GM12874 (cell line): Measurements from ENCODE around the gene DPEP1.

Experiments
- TF ChIP-seq, protein P1 (sequence below): IDR thresholded peaks from 2 replicates; pipeline ENCODE4 v1.5.1; 2011; ENCODE audit warnings: low read depth, mild to moderate bottlenecking, control low read depth, low read length, moderate library complexity; ENCODE audit not compliant: insufficient read depth

Gene DPEP1

DNA sequence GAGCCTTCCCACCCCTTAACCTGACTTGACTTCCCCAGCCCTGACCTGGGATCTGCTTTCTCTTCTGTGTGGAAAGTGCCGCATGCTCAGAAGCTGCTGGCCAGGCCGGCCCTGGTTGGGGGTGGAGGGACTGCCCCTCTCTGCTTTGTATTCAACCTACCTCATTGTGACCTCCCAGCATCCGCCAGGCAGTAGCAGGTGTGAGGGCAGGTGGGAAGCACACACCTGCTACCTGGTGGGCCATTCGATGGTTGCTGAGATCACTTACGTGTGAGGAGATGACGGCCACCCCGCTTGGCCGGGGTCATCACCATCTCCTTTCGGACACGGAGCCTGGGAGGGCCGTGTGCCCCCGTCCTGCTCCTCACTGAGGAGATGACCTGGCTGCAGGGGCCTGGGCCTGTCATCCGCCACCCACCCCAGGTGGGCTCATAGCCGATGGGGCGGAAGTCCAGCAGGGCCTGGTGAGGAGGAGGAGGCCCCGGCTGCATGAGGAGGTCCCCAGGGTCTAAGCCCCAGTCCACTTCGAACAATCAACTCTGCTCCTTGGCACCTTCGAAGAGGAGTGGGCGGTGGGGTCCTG is 30.7 kb upstream of the DPEP1 start:
- TF ChIP-seq, protein P1, sequence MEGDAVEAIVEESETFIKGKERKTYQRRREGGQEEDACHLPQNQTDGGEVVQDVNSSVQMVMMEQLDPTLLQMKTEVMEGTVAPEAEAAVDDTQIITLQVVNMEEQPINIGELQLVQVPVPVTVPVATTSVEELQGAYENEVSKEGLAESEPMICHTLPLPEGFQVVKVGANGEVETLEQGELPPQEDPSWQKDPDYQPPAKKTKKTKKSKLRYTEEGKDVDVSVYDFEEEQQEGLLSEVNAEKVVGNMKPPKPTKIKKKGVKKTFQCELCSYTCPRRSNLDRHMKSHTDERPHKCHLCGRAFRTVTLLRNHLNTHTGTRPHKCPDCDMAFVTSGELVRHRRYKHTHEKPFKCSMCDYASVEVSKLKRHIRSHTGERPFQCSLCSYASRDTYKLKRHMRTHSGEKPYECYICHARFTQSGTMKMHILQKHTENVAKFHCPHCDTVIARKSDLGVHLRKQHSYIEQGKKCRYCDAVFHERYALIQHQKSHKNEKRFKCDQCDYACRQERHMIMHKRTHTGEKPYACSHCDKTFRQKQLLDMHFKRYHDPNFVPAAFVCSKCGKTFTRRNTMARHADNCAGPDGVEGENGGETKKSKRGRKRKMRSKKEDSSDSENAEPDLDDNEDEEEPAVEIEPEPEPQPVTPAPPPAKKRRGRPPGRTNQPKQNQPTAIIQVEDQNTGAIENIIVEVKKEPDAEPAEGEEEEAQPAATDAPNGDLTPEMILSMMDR = no peak

DNA sequence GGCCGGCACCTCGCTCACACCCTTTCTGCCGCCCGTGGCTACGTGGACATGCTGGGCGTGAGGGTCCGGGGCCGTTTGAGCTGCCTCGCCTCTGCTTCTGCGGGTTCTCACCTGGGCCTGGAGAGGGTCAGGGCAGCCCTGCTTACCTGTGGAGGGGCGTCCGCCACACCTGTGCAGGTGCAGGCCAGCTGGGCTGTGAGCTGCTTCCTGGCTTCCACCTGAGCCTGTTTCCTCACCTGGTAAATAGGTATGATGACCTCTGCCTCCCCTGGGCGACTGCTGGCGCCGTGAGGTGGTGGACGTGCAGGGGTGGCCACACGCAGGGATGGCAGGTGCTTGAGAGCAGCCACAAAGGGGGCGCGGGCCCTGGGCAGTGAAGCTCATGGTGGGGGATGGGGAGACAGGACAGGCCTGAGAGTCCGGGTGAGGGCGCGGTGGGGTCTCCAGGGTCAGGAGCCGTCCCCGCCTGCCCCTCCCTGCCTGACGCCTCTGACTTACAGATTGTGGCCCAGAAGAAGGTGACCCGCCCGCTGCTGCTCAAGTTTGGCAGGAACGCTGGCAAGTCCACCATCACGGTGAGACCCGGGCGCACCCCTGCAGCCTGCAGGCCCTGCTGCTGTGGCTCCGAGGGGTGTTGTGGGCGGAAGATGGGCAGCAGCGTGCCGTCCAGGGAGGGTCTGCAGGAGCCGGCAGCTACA is 30.1 kb upstream of the DPEP1 start:
- TF ChIP-seq, protein P1 = no peak

DNA sequence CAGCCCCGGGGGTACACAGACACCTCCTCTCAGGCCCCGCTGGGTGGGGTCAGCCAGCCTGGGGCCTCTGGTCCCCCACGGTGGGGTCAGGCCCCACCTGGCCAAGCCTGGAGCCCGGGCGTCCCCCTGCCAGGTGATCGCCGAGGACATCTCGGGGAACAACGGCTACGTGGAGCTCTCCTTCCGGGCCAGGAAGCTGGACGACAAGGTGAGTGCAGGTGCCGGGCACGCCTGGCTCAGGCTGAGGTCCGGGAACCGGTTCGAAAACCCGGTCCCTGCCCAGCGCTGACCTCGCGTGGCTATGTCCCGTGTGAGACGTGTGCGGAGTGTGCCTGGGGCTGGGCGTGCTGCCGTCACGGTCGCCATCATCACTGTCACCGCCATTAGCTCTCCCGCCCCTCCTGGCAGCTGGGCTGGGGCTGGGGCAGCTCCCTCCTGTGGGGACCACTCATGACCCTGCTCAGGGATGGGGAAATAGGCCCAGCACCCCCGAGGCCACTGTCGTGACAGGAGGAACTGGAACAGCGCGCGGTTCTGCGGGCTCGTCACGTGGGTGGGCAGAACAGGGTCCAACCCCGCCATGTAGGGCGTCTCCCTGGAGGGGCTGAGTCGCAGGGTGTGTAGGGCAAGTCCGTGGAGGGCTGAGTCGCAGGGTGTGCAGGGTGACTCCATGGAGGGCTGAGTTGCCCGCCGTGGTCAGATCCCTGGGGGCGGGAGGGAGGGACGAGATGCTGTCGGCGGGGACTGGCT is 29.4 kb upstream of the DPEP1 start:
- TF ChIP-seq, protein P1 = no peak

DNA sequence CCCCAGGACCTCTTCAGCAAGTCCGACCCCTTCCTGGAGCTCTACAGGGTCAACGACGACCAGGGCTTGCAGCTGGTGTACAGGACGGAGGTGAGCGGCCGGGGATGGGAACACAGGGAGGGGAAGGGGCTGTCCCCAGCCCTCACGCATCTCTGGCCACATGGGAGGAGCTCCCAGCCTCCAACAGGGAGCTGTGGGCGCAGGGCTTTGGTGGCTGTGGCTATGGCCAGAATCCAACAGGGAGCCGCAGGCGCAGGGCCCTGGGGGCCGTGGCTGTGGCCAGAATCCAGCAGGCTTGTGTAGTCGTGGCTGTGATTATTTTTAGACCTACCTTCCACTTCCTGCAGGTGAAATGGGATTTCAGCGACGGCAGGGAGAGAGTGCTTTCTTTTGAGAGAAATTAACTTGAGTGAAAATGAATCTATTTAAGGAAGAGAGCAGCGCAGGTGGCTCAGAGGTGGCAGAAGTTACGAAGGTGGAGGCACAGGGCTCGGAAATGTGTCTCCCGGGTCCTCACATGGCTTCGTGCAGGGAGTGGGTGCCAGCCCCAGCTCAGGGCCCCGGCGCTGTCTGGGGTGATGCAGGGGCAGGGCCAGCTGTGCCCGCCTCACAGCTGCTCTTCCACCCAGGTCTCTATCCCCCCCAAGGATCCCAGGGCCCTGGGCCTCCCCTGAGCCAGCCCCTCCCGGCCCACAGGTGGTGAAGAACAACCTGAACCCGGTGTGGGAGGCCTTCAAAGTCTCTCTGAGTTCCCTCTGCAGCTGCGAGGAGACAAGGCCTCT is 28.5 kb upstream of the DPEP1 start:
- TF ChIP-seq, protein P1 = no peak

DNA sequence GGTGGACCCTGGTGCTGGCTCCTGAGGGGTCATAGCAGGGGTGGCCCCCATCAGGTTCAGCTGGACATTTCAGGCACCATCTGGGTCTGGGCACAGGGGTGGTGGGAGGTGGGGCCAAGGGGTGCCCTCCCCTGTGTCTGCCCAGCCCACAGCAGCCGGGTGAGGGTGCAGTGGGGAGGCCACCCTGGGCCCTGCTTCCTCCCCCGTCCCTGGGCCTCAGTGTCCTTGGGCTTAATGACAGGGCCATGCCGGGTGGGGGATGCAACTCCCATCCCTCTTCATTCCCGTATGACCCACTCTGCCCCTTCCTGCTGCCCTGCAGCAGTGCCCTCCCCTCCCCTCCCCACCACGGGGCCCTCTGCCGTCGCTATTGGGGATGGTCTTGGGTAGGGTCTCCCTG is 27.2 kb upstream of the DPEP1 start:
- TF ChIP-seq, protein P1 = no peak

DNA sequence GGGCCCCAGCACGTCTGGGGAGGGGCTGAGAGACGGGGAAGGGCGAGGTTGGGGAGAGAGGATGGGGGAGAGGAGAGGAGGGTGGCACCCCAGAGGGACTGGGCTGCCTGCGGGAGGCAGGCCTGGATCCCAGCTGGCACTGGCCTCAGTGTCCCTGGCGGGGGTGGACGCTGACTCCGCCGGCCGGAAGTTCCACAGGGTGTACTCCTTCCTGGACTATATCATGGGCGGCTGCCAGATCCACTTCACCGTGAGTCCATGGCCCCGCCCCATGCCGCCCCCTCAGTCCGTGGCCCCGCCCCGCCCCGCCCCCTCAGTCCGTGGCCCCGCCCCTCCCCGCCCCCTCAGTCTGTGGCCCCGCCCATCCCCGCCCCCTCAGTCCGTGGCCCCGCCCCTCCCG is 26.6 kb upstream of the DPEP1 start:
- TF ChIP-seq, protein P1 = no peak

DNA sequence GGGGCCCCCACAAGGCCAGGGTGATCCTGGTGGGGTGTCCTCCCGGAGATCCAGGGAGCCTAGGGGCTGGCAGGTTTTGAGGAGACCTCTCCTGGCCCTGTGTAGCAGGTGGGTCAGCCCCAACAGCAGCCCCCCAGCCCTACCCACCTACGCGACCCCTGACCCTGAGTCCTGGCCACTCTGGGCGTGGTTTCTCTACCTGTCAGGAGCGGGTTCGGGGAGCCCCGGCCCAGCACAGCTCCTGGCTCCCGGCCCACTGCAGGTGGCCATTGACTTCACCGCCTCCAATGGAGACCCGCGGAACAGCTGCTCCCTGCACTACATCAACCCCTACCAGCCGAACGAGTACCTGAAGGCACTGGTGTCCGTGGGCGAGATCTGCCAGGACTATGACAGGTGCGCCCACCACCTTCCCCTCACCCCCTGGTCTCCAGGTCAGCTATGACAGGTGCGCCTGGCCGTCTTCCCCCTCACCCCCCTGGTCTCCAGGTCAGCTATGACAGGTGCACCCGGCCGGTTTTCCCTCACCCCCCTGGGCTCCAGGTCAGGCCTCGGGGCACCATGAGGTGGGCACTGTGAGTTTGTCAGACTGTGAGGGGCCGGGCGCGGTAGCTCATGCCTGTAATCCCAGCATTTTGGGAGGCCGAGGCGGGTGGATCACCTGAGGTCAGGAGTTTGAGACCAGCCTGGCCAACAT is 24.9 kb upstream of the DPEP1 start:
- TF ChIP-seq, protein P1 = no peak
